Keratinocyte (primary cell): ENCODE measurements around the gene CYFIP1.

Experiments
- EZH2 ChIP-seq: IDR thresholded peaks from one replicate; pipeline ENCODE4 v1.6.1; 2012; ENCODE audit warnings: inconsistent platforms, mild to moderate bottlenecking, low read length, moderate library complexity
- TF ChIP-seq, protein P1 (sequence below), 3 experiments: IDR thresholded peaks in 1 of 3; conservative IDR thresholded peaks in 1 of 3; optimal IDR thresholded peaks in 1 of 3; 2 replicates in 2 of 3; 3 replicates in 1 of 3; pipeline versions ENCODE3 to v1.5.1; 2011; ENCODE audit warnings: low read length in 3 of 3, mild to moderate bottlenecking in 3 of 3, moderate library complexity in 2 of 3, control low read depth in 1 of 3, inconsistent platforms in 1 of 3; ENCODE audit not compliant: insufficient read depth in 2 of 3; ENCODE audit errors: extremely low read depth in 1 of 3

DNA sequence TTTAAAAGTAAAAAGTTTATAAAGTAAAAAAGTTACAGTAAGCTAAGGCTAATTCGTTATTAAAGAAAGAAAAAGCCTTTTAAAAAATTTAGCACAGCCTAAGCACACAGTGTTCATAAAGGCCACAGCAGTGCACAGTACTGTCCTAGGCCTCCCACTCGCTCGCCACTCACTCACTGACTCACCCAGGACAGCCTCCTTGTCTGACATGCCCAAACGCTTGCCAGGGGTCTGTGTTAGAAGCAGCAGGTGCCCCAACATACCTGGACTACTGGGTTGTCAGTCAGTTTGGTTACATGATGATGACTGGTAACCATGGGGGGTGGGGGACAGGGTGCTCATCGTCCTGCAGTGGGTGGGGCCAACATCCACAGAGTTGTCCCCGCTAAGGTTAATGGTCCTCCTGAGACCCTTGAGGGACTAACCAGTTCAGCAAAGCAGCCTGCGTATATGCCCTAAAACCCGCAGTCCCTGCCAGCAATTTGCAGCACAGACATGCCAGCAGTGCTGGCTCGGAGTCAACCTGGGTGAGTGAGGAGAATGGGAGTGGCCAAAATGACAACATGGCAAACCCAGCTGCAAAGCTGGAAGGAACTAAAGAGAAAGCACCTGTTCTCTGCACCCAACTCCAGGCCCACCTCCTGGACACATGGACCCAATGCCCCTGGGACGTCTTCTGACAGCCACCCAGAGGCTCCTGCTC, 49.2 kb downstream of the CYFIP1 start:
- TF ChIP-seq, protein P1, sequence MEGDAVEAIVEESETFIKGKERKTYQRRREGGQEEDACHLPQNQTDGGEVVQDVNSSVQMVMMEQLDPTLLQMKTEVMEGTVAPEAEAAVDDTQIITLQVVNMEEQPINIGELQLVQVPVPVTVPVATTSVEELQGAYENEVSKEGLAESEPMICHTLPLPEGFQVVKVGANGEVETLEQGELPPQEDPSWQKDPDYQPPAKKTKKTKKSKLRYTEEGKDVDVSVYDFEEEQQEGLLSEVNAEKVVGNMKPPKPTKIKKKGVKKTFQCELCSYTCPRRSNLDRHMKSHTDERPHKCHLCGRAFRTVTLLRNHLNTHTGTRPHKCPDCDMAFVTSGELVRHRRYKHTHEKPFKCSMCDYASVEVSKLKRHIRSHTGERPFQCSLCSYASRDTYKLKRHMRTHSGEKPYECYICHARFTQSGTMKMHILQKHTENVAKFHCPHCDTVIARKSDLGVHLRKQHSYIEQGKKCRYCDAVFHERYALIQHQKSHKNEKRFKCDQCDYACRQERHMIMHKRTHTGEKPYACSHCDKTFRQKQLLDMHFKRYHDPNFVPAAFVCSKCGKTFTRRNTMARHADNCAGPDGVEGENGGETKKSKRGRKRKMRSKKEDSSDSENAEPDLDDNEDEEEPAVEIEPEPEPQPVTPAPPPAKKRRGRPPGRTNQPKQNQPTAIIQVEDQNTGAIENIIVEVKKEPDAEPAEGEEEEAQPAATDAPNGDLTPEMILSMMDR (optimal IDR thresholded peaks at IDR 0.05 in 1 of 3, IDR thresholded peaks at IDR 0.05 in 1 of 3, conservative IDR thresholded peaks at IDR 0.05 in 1 of 3; ENCODE audit: extremely low read depth in 1 of 3, insufficient read depth in 2 of 3, low read length in 3 of 3), result no peak
- no peak for TF ChIP-seq EZH2
